Ovary (tissue), 9 donors: ENCODE results near the gene CMAS. TPM values are rescaled to one million over a fixed set of nuclear protein-coding genes. Genes with fewer than 3 reads are reported as not detected.

Experiments
- DNase-seq, 5 donors: peaks; one replicate each; pipeline ENCODE4 v3.0.0-alpha.2; 2019 to 2020
- H3K27ac ChIP-seq, 2 donors: fragments of 200-600 bp; one replicate each; pipeline versions ENCODE4 v1.5.1 to v1.8.0; 2019 to 2022
- H3K27me3 ChIP-seq: fragments of 200-600 bp; one replicate; pipeline ENCODE4 v1.8.0; 2022
- H3K36me3 ChIP-seq: fragments of 200-600 bp; sonication (generic); one replicate; pipeline ENCODE4 v1.5.1; 2019
- H3K4me1 ChIP-seq: one replicate; pipeline ENCODE4 v1.8.1; 2013; ENCODE audit warnings: mild to moderate bottlenecking, moderate library complexity; ENCODE audit not compliant: insufficient read depth
- H3K4me3 ChIP-seq: fragments of 200-600 bp; sonication (generic); one replicate; pipeline ENCODE4 v1.5.1; 2017
- H3K9me3 ChIP-seq, 2 donors: fragments of 200-600 bp in 1 of 2; sonication (generic) in 1 of 2; one replicate each; pipeline versions ENCODE4 v1.5.1 to v1.8.1; 2013 to 2019; ENCODE audit warnings: mild to moderate bottlenecking in 1 of 2, moderate library complexity in 1 of 2
- CTCF ChIP-seq, 3 donors: fragments of 450-650 bp in 2 of 3; fragments of 200-600 bp in 1 of 3; IDR thresholded peaks; one replicate each; pipeline versions ENCODE4 v1.5.1 to v1.8.0; 2016 to 2022; ENCODE audit warnings: antibody characterized with exemption in 3 of 3, mild to moderate bottlenecking in 1 of 3
- EP300 ChIP-seq: sonication (generic); formaldehyde crosslinking; IDR thresholded peaks from one replicate; pipeline ENCODE4 v1.6.1; 2017; ENCODE audit warnings: antibody characterized with exemption
- POLR2A ChIP-seq: fragments of 450-650 bp; IDR thresholded peaks from one replicate; pipeline ENCODE4 v1.6.1; 2017; ENCODE audit warnings: antibody characterized with exemption, mild to moderate bottlenecking, moderate library complexity
- WGBS, 3 donors: extraction: QIAGEN DNeasy Blood & Tissue Kit in 1 of 3; methylation state at CpG; one replicate each; pipeline versions ENCODE4 v1.1.5 to v1.1.7; 2013 to 2017; 5-methylcytosine and 5-hydroxymethylcytosine counted together
- intact Hi-C, 4 donors: fragments of 100-400 bp; cut with DNase I; formaldehyde crosslinking; loops; one replicate each; pipeline versions ENCODE4 v1.11.0 to v1.15.1; 2022 to 2023
- polyA plus RNA-seq, 2 donors: library from polyadenylated mRNA; stranded (reverse); fragments of 200-250 nt in 1 of 2; fragments of 350-450 nt in 1 of 2; fragmentation: Illumina TruSeq in 1 of 2; extraction: RNeasy Lipid Tissue Mini Kit (QIAGEN cat#74804) in 1 of 2; gene quantifications; one replicate each; pipeline ENCODE4 v1.2.3, GENCODE V29; 2013 to 2014
- total RNA-seq, 7 donors: library from RNA; depleted of rRNA in 2 of 7; stranded (reverse); fragments of >200 nt in 2 of 7; fragmentation: NEBNext Ultra II Directional in 3 of 7; extraction: Animal tissue kit (Norgen Biotek cat#: 25700) in 3 of 7; gene quantifications; one replicate each; pipeline versions ENCODE4 v1.1.0 to v1.2.4, GENCODE V29; 2016 to 2023
- donor health status: DM: no; HTN: no; CAD: no; lungs with moderate emphysema.
- donor health status: DM: no; HTN: no; CAD: no.
- donor health status: Bipolar disorder and iron deficiency.
- donor health status: DM: yes; HTN: yes; CAD: no.
- donor health status: DM: no; HTN: no; CAD: no.
- donor health status: DM: yes; HTN: yes; CAD: no.

The CMAS gene
- total and polyA plus RNA-seq, 9 donors = 19.3 to 99.2 (median 30.5) TPM

DNA sequence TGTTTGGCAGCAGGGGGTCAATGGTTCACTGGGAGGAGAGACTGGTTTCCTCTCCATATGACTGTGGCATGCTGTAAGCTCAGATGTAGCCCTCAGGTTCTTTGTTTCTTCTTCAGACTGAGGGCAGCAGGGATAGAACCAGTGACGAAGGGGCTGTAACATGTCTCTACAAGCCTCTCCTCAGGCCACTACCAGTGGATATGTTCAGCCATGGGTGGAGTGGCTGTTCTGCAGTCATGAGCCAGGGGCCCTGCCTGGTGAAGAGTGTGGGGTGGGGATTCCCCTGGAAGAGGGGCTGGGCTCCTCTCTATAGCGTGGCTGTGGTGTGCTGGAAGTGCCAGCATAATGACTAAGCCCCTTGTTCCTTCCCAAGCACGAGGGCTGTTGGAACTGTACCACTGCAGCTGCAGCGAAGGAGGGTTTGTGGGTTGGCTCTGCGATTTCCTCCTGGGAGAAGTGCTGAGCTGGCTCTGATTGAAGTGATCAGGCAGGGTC is 55.8 kb downstream of the CMAS start:
- no peak for DNase-seq
- 52 to 66% (median 54%) methylated on average over 5 of the region's 5 CpGs for WGBS, 3 donors
- no peak overlapping the region for H3K27ac ChIP-seq
- intact Hi-C loops = loop anchor here in 1 of 4 donors (10.0 kb wide), 1 partner anchor 233 kb away; the partner anchor contains the start of gene ST8SIA1
- no peaks in the 10 kb centered on the region for H3K9me3 ChIP-seq
- TF ChIP-seq EP300 (no peak), POLR2A (no peak), CTCF (IDR thresholded peaks at IDR 0.05) (no peak)
- H3K4me1 ChIP-seq = no peaks in the 10 kb centered on the region
- H3K4me3 ChIP-seq = no peak overlapping the region
- H3K36me3 ChIP-seq = no peaks in the 10 kb centered on the region
- no peaks in the 10 kb centered on the region for H3K27me3 ChIP-seq

GRCh38 chr12:22103418-22103817 is 57.4 kb downstream of the CMAS start:
- intact Hi-C loops = loop anchor here in 1 of 4 donors (10.0 kb wide), 1 partner anchor 231 kb away; the partner anchor contains the start of gene ST8SIA1
- H3K36me3 ChIP-seq = no peaks in the 10 kb centered on the region
- whole genome bisulfite sequencing, 3 donors = 83 to 97% (median 86%) methylated on average over 2 of the region's 2 CpGs
- TF ChIP-seq CTCF (IDR thresholded peaks at IDR 0.05) (no peak), POLR2A (no peak), EP300 (no peak)
- no peak overlapping the region for H3K27ac ChIP-seq
- no peaks in the 10 kb centered on the region for H3K4me1 ChIP-seq
- H3K4me3 ChIP-seq = no peak overlapping the region
- DNase-seq = no peak
- no peaks in the 10 kb centered on the region for H3K9me3 ChIP-seq
- no peaks in the 10 kb centered on the region for H3K27me3 ChIP-seq

- Histone ChIP-seq H3K4me1 (no peaks in the 10 kb centered on the region), H3K36me3 (no peaks in the 10 kb centered on the region)
- intact Hi-C loops = loop anchor here in 1 of 4 donors (10.0 kb wide), 1 partner anchor 229 kb away; the partner anchor contains the start of gene ST8SIA1
Observed at GRCh38 chr12:22105542-22105941, 59.5 kb downstream of the CMAS start.

GRCh38 chr12:22110176-22110575 is 64.2 kb downstream of the CMAS start:
- H3K27me3 ChIP-seq = no peaks in the 10 kb centered on the region
- H3K36me3 ChIP-seq = no peaks in the 10 kb centered on the region
- no peak overlapping the region for H3K27ac ChIP-seq
- H3K4me3 ChIP-seq = no peak overlapping the region
- no peak for DNase-seq
- H3K4me1 ChIP-seq = no peaks in the 10 kb centered on the region
- TF ChIP-seq CTCF (IDR thresholded peaks at IDR 0.05) = no peak
- TF ChIP-seq EP300 = no peak
- TF ChIP-seq POLR2A = no peak
- intact Hi-C loops = no loop called here
- WGBS, 3 donors = 60 to 77% (median 74%) methylated on average over 3 of the region's 3 CpGs
- no peaks in the 10 kb centered on the region for H3K9me3 ChIP-seq

More at GRCh38 chr12:22105542-22105941, 59.5 kb downstream of the CMAS start:
- no peak overlapping the region for H3K4me3 ChIP-seq
- TF ChIP-seq CTCF (IDR thresholded peaks at IDR 0.05) (no peak), EP300 (no peak), POLR2A (no peak)
- H3K27me3 ChIP-seq = no peaks in the 10 kb centered on the region
- H3K9me3 ChIP-seq = no peaks in the 10 kb centered on the region
- no peak for DNase-seq
- no peak overlapping the region for H3K27ac ChIP-seq

Other genes starting within 250 kb of the CMAS start
- 10 to 100 TPM; 15.6 to 54.8 (median 21.3) TPM for gene ABCC9, start 104.8 kb upstream of the CMAS start, total RNA-seq
- gene ABCC9, start 104.8 kb upstream of the CMAS start, polyA plus RNA-seq = 10 to 100 TPM in 1 of 2 donors, 1 to 10 TPM in 1; 4.9 to 13.9 TPM